ENCODE results near the gene PPARG. TPM values are rescaled to one million over a fixed set of nuclear protein-coding genes. Genes with fewer than 3 reads are reported as not detected.
"Not testable (repeated sequence)": the region's sequence is repeated elsewhere in the genome, so short reads cannot be mapped to it uniquely, and the experiment has no call there.

Gene PPARG
- 0.94 TPM for total RNA-seq

DNA sequence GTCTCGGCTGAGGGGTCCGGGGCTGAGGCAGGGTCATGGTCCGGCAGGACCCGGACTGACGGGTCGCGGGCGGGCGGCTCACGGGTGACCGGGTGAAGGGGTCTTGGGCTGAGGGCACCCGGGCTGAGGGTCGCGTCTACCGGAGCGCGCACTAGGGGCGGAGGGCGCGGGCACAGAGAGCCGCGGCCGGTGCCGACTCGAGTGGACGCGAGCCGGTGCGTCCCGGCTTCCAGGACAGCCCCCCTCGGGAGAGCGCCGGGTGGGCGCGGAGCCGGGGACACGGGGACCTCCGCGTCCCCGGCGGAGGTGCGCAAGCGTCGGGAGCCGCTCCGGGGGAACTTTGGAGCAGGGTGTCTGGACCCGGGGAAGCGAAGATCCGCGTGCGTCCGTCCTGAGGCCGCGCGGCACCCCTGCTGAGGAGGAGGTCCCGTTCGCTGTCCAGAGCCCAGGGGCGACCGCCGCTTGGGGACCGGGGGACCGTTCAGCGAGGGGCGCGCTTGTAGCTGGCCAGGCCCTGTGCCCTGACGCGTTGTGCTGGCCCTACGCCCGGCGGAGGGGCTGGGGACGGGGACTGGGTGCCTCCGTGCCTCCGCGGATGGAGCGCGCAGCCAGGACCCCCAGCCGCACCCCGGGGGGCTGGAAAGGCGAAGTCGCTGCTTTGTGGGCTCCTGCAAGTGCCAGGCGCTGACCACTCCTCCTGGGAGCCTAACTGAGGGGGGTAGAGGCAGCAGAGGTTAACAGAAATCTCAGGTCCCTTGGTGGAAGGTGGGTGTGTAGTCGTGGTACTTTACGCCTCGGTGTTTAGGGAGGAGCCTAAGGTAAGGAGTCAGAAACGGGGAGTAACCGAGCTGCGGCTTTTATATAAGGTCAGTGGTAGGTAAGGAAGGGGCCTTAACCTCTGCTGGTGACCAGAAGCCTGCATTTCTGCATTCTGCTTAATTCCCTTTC is at the start of gene PPARG:
TSS of gene PPARG (plus strand) at position 889 of the 948 bp plus-strand sequence. CDS start 90,642 bp downstream, outside the sequence.
- DNase-seq: no peak

DNA sequence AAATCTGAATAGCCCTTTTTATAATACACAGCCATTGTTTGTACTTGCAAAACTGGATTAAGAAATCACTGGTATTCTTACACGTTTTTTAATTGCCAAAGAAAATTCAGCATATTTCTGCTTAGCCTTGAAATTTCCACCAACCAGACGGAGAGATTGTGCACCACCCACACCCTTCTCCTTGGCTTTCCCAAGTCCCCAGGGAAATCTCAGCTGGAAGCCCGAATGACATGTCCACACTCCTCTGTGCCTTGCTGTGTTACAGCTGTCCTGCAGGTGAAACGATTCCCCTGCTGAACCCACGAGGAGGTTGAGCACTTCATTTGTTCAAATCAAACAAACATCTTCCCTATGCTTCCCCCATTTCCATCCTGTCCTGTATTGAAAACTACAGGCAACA is 49.6 kb upstream of the PPARG start:
- DNase-seq: no peak

DNA sequence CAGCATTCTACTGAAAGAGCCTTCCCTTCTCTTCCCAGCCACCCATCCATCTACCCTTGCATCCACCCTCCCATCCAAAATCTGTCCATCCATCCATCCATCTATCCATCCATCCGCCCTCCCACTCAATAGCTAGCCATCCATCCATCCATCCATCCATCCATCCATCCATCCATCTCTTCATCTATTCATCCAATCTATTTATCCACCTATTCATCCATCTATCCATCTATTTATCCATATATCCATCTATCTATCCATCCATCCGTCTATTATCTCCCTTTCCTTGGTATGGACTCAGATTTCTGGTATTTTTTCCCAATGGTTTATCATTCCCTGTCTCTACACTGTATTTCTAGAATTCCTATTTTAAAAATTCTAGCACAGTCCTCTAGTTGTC is 46.1 kb upstream of the PPARG start:
- DNase-seq: no peak

DNA sequence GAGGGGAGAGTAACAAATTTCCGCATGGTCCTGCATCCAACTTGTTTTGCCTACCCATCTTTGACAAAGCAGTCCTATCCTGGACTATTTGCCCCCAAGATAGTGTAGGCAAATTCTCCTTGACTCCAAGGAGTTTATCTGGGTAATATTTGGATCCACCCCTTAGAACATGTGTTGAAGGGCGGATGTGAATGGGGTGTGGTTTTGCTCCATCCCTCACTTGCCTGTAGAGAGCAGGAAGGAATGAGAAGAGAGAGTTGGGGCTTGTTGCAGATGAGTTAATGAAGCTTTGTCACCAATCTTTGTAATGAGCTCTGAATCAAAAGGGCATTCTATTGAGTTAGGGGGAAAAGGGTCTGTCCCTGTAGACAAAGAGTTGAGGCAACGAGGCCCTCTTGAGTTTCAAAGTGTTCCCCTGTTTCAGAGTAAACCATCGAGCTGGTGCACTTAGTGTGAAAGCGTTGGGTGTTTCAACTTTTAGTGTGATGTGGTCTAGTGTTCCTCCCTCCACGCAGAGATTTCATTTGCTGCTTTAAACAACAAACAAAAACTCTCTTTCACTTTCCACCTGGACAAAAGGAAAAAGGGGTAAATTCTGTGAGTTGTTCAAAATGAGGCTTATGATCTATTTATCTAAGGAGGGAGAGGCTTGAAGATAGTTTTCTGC is 42.2 kb upstream of the PPARG start:
- no peak for DNase-seq

DNA sequence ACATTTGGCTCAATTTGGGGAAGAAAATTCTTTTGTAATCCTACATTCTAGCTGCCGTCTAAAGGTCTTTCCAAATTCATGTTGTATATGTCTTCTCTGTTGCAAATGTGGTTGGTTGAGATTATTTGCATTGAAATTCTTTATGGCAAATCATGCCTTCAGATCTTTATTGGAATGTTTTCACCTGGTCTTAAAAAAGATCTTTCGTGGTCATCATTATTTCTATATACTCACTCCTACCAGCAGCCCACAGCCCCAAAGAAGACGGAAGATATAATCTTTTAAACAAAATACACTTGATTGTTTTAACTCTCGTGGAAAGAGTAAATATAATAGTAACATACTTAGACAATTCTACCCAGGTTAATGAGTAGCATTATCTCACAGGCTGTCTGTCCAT is 41.5 kb upstream of the PPARG start:
- DNase-seq: no peak

DNA sequence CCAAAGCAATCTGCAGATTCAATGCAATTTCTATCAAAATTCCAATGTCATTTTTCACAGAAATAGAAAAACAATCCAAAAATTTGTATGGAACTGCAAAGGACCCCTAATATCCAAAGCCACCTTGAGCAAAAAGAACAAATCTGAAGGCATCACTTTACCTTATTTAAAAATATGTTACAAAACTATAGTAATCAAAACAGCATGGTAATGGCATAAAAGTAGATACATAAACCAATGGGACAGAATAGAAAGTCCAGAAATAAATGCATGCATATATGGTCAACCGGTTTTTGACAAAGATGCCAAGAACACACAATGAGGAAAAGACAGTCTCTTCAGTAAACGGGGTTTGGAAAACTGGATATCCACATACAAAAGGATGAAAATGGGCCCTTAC is 39.4 kb upstream of the PPARG start:
- DNase-seq: no peak

DNA sequence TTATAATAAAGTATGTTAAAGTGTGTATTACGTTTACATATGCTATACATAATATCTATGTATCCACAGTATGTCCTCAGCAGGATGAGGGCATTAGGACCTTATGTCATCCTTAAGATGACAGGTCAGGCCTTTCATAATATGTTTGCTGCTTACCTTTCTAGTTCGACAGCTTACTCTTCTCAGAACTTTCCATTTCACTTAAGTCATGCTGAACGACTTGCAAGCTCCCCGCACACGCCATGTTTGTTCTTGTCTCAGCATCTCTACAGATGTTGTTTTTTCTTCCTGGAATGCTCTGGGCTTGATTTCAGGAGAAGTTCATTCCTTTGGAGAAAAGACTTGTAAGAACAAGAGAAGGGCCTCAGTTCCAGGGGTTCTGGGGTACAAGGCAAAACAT is 36.0 kb upstream of the PPARG start:
- DNase-seq: no peak

DNA sequence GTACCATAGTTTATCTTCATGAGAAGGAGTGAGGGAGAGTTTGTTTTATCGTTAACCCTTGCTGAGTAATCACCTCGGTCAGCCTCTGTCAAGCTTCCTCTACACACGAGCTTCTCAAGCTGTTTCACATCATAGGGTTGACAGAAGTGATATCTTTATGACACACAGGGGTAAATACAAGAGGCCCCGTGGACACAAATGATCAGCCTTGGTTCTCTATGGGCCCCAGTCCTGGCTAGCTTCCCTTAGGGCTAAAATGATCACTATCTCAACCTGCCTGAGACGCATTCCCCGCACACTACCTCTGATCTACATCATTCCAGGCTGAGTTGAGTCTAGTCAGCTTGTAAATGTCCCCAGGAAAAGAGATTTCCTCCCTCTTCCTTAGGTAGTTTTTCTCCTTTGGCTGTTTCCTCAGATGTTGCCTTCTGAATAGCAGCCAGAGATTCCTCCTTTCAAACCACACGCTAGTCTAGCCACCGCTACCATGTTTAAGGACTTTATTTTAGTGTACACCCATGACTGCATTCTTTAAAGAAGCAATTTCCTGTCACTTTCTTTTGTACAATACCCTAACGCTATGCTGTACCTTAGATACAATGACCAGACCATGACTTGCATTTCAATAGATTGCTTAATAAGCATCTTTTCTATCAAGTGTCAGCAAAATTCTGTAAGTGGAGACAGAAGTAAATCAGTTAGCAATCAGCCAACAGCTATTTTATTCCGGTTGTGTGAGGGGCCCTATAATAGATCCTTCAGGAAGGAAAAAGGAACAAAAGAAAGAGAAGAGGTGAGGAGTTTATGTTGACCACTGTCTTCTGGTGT is 35.1 kb upstream of the PPARG start:
- DNase-seq: no peak

DNA sequence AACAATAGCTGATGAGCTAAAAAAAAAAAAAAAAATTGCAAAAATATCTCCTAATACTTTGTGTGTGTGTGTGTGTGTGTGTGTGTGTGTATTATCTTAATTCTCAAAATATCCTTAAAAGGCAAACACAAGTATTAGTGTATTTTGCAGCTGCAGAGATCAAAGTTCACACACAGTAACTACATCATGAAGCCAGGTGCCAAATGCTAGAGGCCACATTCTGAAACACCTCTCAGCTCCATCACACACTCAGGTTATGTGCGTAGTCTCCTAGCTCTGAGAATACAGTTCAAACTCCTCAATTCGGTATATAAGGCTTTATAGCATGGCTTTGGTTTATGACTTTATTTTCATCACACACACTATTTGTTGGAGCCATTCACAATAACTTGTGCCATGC is 33.5 kb upstream of the PPARG start:
- DNase-seq: no peak

DNA sequence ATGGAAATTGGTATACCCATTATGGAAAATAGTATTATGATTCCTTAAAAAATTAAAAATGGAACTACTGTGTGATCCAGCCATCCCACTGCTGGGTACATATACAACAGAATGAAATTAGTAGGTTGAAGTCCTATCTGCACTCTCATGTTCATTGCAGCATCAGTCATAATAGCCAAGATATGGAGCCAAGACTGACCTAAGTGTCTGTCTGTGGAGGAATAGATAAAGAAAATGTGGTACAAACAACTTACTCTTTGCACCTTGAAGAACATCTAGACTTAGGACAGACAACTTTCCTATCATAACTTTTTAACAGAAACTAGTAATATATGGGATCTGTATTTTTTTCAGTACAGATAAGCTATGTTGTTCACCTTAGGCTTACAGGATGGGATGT is 30.0 kb upstream of the PPARG start:
- DNase-seq: no peak

DNA sequence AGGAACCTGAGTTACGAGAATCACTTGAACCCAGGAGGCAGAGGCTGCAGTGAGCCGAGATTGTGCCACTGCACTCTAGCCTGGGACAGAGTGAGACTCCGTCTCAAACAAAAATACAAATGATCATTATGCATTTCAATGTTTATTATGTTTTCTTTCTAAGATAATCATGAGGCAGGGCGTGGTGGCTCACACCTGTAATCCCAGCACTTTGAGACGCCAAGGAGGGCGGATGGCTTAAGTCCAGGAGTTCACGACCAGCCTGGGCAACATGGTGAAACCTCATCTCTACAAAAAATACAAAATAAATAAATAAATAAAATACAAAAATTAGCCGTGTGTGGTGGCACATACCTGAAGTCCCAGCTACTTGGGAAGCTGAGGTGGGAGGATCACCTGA is 26.7 kb upstream of the PPARG start:
- not testable (repeated sequence) for DNase-seq

DNA sequence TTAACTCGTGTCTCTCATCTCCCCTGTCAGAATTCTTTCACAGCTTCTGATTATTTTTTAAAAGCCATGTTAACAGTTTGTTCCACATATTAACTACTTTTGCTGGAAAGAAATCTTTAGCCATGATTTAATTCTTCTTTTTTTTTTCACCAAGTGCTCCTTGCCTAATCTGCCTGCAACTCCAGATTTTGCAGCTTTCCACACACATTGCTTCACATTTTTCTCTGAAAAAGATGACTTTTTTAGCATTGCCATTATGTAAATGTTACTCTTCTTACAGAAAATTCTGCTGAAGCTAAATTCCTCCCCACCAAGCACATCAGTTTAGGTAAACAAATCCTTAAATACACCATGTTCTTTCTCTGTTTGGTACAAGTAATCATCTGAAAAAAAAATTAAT is 23.4 kb upstream of the PPARG start:
- DNase-seq: no peak

DNA sequence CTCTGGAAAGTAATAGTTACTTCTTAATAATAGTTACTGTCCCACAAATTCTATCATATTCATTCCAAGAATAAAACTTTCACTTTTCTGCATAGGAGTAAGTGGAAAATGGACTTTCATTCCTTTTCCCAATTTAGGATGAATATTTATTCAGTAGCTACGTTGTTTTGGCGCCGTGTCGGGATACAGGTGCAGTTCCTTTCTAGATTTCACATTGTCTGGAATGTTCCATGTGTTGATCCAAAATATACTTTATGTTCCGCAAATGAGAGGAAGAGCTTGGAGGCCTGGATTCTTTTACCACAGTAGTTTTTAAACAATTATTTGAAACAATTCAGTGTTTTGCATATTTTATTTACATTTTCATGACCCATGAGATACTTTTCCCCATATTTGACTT is 22.8 kb upstream of the PPARG start:
- DNase-seq: no peak

DNA sequence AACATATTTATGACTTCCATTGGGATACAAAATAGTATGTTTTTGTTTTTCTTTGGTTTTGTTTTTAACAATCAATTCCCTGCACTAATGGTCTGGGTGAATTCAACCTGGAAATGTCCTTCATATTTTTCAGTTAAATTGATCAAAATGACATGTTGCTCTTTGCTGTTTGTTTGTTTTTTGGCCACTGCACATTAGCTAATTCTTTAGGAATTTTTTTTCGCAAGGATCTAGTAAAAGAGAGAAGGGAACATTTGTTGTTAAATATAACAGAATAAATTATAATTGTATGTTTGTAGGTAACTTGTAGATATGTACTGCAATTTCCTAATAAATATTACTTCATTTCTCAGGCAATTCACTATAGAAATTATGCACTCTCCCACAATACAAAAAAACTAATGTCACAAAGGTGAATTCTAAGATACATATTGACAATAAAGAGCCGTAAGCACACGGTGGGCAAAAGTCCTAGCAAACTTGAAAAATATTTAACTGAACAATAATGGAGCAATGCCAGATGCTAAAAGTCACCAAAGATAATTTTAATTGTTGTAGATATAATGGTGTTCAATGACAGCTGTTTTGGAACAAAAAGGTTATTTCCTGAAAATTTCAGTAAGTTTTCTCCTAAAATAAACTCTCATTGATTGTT is 21.4 kb upstream of the PPARG start:
- DNase-seq: no peak

DNA sequence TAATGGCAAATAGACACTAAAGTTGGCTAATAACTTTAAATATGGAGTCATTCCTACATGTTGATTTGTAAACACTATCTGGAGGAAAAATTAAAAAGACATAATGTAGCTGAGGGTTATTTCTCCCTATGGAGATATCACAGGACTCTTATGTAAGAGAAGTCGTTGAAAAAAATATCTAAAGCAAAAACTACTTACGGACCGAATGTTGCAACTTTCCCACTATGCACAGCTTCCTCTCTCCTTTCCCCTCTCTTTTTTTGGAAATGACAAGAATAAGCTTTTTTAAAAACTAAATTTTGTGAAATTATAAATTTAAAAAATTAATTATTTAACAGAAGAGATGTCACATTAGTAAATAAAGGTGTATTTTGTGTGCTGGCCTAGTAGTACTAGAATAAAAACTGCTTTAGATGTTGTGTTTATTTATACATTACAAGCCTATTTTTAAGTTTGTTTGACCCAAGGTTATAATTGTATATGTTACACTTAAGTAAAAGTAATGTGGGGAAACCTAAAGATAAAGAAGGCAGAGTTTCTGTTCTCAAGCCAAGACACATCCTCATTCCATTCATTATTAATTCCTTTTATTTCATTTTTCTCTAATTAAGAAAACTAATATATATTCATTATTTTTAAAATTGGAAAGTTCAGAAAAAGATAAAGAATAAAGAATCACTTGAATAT is 20.7 kb upstream of the PPARG start:
- DNase-seq: no peak

DNA sequence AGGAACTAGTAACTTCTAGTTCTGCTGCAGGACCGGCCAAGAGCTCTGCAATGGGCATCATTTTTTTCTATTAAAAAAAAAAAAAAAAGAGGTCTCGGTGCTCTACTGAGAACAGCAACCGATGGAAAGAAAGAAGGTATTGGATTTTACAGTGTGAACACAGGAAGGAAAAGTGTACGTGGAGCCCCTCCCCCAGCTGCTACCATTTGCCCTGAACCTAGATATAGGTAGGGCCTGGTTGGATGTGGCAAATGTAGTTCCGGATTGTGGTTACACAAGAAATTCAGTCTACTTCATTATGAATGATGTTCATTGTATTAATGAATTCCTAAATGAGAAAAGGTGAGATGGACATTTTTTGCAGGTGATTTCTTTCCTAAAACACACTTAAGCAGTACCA is 17.9 kb upstream of the PPARG start:
- no peak for DNase-seq

DNA sequence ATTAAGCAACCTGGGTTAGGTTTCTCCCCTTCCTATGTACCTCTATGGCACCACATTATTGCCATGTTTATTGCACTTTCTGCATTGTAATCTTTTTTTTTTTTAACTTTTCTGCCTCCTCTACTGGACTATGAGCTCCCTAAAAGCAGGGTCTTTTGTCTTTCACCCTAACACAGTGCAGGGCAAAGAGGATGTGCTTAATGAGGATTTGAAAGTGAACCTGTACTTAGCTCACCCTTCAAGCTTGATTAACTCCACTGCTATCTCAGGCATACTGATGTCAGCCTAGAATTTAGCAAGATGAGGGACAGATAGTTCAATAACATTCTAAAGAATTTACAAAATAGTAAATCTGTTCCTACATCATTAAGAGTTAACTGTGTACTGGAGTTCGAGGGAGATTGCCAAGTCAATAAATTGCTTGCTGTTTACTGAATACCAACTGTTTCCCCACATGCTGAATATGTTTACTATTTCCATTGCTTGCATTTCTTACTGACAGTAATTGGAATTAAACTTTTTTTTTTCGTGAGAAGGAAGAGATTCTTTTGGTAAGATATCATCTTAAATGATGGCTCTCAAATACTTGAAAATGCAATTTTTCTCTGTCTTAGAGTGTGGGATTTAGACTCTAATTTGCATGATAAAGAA is 15.7 kb upstream of the PPARG start:
- DNase-seq: no peak

DNA sequence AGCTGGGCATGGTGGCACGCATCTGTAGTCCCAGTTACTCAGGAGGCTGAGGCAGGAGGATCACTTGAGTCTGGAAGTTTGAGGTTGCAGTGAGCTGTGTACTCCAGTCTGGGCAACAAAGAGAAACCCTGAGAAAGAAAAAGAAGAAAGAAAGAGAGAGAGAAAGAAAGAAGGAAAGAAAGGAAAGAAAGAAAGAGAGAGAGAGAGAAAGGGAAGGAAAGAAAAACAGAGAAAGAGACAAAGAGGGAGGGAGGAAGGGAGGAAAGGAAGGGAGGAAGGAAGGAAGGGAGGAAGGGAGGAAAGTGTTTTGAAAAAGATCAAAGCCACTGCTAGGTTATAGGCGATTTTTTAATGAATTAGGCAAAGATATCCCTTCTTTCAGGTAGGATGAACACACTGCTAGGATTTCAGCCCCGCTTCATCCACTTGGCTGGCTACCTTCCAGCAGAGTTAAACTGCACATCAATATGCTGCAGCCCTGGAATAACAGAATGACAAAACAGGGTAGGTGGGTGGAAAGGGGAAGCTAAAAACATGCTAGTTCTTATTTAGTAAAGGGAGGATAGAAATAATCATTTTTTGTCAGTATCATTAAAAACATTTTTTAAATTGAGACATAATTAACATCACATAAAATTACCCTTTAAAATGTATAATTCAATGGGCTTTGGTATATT is 12.8 kb upstream of the PPARG start:
- no peak for DNase-seq

DNA sequence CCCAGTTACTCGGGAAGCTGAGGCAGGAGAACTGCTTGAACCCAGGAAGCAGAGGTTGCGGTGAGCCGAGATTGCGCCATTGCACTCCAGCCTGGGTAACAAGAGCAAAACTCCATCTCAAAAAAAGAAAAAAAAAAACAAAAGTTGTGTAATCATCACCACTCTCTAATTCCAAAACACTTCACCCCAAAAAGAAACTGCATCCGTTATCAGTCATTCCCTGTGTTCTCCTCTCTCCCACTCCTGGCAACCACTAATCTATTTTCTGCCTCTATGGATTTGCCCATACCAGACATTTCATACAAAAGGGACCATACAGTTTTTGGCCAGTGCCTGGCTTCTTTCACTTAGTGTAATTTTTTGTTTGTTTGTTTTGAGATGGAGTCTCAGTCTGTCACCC is 12.0 kb upstream of the PPARG start:
- not testable (repeated sequence) for DNase-seq

DNA sequence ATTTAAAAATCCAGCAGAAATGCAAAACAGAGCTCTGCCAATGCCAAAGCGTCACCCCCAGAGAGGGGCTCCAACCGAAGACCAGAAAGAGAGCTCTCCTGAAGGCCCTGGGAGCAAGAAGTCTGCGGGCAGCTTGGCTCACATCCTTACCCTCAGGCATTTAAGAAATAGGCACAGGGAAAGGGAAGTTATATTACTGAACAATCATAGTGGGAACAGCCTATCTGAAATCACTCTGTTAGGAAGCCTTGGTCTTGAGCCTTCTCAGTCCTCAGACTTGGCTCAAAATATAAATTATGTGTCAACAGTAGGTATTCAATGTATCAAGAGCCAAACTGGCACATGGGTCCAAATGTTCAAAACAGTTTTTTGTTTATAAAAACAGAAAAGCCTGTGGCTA is 10.3 kb upstream of the PPARG start:
- DNase-seq: no peak

All from occipital lobe (tissue), 2 donors.